Measurements from ENCODE around the gene GIMAP1. TPM values are rescaled to one million over a fixed set of nuclear protein-coding genes. Genes with fewer than 3 reads are reported as not detected.

GIMAP1 gene
- total RNA-seq, 2 experiments from 2014 or later = 3.6 to 4.7 TPM

- ChIA-PET POLR2A (interaction anchor here (0.6 to 2.8 kb wide), 8 partner anchors 9 to 287 kb away, joined by 3 to 22 read pairs (median 9); partner anchors contain the start of genes GIMAP1, GIMAP2, GIMAP4 and GIMAP6), CTCF (interaction anchor here (1.0 to 1.3 kb wide), 3 partner anchors 23 to 73 kb away, joined by 3 to 5 read pairs (median 5); partner anchors contain the start of gene GIMAP1)
Measured at GRCh38 chr7:150738591-150739001, 22.2 kb downstream of the GIMAP1 start.

GRCh38 chr7:150739033-150739432 lies 22.6 kb downstream of the GIMAP1 start:
- CTCF ChIA-PET = interaction anchor here (1.0 to 1.3 kb wide), 3 partner anchors 23 to 73 kb away, joined by 3 to 5 read pairs (median 5); partner anchors contain the start of gene GIMAP1
- POLR2A ChIA-PET = interaction anchor here (1.3 to 2.8 kb wide), 6 partner anchors 16 to 287 kb away, joined by 6 to 22 read pairs (median 10); partner anchors contain the start of genes GIMAP1, GIMAP2, GIMAP4 and GIMAP6

DNA sequence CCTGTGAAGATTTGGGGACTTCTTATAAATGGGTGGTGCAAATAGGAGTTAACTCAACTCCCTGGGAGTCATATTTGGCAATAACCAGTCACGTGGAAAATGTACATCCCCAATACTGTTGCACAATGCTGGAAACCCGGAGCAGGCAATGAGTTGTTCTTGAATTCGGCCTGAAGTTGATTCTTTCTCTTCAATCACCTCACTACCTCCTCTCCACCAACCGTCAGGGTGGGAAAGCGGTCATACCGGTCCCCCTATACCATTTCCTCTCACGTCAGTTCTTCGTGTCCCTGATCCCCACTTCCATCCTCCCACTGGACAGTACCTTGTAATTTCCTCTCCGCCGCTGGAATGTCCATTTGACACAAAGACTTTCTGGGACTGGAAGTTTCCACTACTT lies 23.6 kb downstream of the GIMAP1 start:
- ChIA-PET POLR2A (no interaction called here), CTCF (no interaction called here)

GRCh38 chr7:150742286-150742968 lies 26.0 kb downstream of the GIMAP1 start:
- ChIA-PET POLR2A (interaction anchor here (0.9 to 2.2 kb wide), 4 partner anchors 10 to 227 kb away, joined by 3 to 12 read pairs (median 6); no protein-coding TSS in a partner anchor), CTCF (interaction anchor here (0.8 to 1.9 kb wide), 3 partner anchors 9 to 294 kb away, joined by 3 to 6 read pairs (median 5); no protein-coding TSS in a partner anchor)

GRCh38 chr7:150744041-150744656 lies 27.7 kb downstream of the GIMAP1 start:
- CTCF ChIA-PET = interaction anchor here (0.7 to 1.2 kb wide), 3 partner anchors 19 to 26 kb away, joined by 3 to 4 read pairs (median 3); no protein-coding TSS in a partner anchor
- POLR2A ChIA-PET = interaction anchor here (1.0 kb wide), 1 partner anchor 11 kb away, joined by 3 read pairs; no protein-coding TSS in a partner anchor

GRCh38 chr7:150745086-150745485 lies 28.7 kb downstream of the GIMAP1 start:
- CTCF ChIA-PET = no interaction called here
- POLR2A ChIA-PET = interaction anchor here (0.5 kb wide), 1 partner anchor 10 kb away, joined by 5 read pairs; no protein-coding TSS in a partner anchor

DNA sequence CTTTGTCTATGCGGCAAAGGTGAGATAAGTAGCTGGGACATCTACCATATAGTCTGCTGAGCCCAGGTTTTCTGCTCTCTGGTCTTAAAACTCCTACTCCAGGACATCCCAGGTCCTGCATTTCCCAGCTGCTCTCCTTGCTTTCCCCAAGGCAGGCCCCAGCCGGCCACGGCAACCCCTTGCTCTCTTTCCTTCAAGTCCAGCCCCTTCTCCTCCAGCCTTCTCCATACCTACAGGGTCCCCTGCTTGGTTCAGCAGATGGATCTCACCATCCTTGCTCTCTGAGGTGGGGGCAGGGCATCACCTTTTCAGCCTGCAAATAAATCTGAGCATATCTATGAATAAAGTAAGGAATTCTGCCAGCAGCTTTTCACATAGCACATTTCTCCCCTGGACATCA lies 29.5 kb downstream of the GIMAP1 start:
- CTCF ChIA-PET = no interaction called here

DNA sequence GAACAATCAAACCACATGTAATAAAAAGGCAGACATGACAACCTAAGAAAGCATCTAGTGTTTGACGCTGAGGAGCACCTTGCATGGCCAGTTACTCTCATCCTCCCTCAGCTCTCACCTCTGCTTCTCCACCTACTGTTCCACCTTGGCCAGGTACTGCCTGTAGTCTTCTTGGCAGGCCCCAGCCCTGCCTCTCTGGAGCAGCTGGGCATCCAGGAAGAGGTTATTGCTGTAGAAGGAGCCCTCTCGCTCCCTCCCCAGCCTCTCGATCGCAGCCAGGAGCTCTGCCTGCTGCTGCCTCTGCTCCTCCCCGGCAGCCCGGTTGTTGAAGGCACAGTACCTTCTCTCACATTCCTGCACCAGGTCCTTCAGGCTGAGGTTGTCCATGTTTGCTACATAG lies 30.5 kb downstream of the GIMAP1 start:
- ChIA-PET POLR2A (interaction anchor here (0.6 to 1.4 kb wide), 4 partner anchors 8 to 24 kb away, joined by 3 to 6 read pairs (median 3); partner anchors contain the start of gene GIMAP5), CTCF (no interaction called here)

More for the DNA sequence above, 29.5 kb downstream of the GIMAP1 start:
- POLR2A ChIA-PET = interaction anchor here (0.6 kb wide), 1 partner anchor 531 kb away, joined by 6 read pairs; no protein-coding TSS in a partner anchor

DNA sequence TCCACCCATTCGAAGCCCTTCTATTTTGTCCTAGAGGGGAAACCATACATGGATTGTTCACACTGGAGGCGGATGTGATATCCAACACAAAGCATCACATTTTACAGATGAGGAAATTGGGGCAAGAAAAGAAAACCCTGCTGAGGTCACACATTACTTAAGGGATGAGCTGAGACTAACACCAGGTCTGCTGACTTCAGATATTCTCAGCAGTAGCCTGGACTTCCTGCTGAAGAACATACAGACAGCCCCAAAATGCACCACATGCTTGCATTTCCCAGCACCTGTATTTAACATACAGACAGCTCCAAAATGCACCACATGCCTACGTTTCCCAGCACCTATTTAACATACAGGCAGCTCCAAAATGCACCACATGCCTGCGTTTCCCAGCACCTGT lies 32.0 kb downstream of the GIMAP1 start:
- ChIA-PET POLR2A (interaction anchor here (1.4 kb wide), 1 partner anchor 26 kb away, joined by 3 read pairs; no protein-coding TSS in a partner anchor), CTCF (interaction anchor here (1.0 to 1.4 kb wide), 3 partner anchors 161 to 299 kb away, joined by 3 read pairs; partner anchors contain the start of gene GIMAP7)

- CTCF ChIA-PET = interaction anchor here (0.7 kb wide), 1 partner anchor 114 kb away, joined by 3 read pairs; no protein-coding TSS in a partner anchor
- POLR2A ChIA-PET = no interaction called here
Measured at GRCh38 chr7:150751702-150752101, 35.3 kb downstream of the GIMAP1 start.

GRCh38 chr7:150753239-150753638 lies 36.8 kb downstream of the GIMAP1 start:
- CTCF ChIA-PET = no interaction called here
- POLR2A ChIA-PET = no interaction called here

DNA sequence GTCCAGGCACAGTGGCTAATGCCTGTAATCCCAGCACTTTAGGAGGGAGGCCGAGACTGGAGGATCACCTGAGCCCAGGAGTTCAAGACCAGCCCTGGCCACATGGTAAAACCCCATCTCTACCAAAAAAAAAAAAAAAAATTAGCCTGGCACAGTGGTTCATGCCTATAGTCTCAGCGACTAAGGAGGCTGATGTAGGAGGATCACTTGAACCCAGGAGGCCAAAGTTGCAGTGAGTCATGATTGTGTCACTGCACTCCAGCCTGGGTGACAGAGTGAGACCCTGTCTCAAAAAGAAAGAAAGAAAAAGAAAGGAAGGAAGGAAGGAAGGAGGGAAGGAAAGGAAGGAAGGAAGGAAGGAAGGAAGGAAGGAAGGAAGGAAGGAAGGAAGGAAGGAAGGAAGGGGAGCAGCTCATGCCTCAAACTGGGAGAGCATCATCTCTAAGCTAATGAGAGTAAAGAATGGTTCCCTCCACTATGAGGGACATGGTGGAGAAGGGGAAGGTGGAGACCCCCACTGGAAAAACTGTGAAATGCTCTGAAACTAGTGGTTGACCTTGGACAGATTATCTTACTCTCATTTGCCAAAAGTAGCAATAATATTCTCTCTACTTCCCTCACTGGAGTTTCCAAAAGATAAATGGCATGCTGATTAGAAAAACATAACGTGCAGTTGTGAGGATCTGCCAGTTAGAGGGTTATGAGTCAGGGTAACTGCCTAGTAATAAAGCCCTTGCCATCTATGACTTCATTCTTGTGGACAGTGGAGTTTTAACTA lies 37.6 kb downstream of the GIMAP1 start:
- ChIA-PET CTCF (no interaction called here), POLR2A (interaction anchor here (1.0 to 2.5 kb wide), 2 partner anchors 19 to 38 kb away, joined by 3 to 15 read pairs; partner anchors contain the start of gene GIMAP1)

- ChIA-PET CTCF (interaction anchor here (0.6 to 3.0 kb wide), 15 partner anchors 23 to 349 kb away, joined by 3 to 16 read pairs (median 4); partner anchors contain the start of genes GIMAP1 and GIMAP8), POLR2A (interaction anchor here (0.6 to 2.5 kb wide), 10 partner anchors 8 to 306 kb away, joined by 3 to 15 read pairs (median 4); partner anchors contain the start of genes GIMAP1 and GIMAP5)
Measured at GRCh38 chr7:150754951-150755350, 38.5 kb downstream of the GIMAP1 start.

DNA sequence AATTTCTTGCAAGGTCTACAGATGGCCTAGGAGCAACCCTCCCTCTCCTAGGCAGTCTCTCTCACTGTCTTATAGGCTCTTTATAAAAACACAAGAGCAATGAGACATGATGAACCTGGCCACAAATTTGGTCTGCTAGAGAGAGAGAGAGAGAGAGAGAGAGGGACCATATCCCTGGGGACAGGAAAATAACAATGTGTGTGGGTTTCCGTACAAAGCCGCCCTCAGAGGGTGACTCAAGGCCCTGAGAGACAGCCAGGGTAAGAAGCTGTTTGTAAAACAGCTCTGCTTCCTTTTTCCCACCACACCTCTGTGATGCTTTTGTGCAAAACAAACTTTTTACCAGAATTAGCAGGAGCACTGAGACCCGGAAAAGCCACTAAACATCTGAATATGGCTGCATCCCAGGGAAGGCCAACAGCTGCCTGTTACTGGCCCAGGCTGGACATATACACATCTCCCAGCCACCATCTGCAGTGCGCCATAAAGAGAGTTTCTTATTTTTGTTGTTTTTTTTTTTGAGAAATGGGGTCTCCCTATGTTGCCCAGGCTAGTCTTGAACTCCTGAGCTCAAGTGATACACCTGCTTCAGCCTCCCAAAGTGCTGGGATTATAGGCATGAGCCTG lies 39.2 kb downstream of the GIMAP1 start:
- POLR2A ChIA-PET = interaction anchor here (0.6 to 2.5 kb wide), 13 partner anchors 11 to 1398 kb away, joined by 3 to 15 read pairs (median 4); partner anchors contain the start of genes GIMAP1, GIMAP5 and GIMAP8
- CTCF ChIA-PET = interaction anchor here (0.6 to 3.0 kb wide), 16 partner anchors 23 to 350 kb away, joined by 3 to 16 read pairs (median 4); partner anchors contain the start of genes GIMAP1 and GIMAP8

- POLR2A ChIA-PET = interaction anchor here (0.6 to 2.5 kb wide), 10 partner anchors 12 to 1399 kb away, joined by 3 to 15 read pairs (median 4); partner anchors contain the start of genes GIMAP1, GIMAP5 and GIMAP8
- CTCF ChIA-PET = interaction anchor here (1.0 to 3.0 kb wide), 15 partner anchors 24 to 434 kb away, joined by 3 to 16 read pairs (median 4); partner anchors contain the start of genes GIMAP1 and GIMAP8
Measured at GRCh38 chr7:150756166-150756565, 39.8 kb downstream of the GIMAP1 start.

GRCh38 chr7:150756858-150757257 lies 40.4 kb downstream of the GIMAP1 start:
- ChIA-PET POLR2A (interaction anchor here (0.6 kb wide), 1 partner anchor 390 kb away, joined by 6 read pairs; no protein-coding TSS in a partner anchor), CTCF (interaction anchor here (1.3 to 3.0 kb wide), 3 partner anchors 188 to 435 kb away, joined by 3 to 16 read pairs (median 8); no protein-coding TSS in a partner anchor)

GRCh38 chr7:150759479-150759878 lies 43.1 kb downstream of the GIMAP1 start:
- POLR2A ChIA-PET = no interaction called here

DNA sequence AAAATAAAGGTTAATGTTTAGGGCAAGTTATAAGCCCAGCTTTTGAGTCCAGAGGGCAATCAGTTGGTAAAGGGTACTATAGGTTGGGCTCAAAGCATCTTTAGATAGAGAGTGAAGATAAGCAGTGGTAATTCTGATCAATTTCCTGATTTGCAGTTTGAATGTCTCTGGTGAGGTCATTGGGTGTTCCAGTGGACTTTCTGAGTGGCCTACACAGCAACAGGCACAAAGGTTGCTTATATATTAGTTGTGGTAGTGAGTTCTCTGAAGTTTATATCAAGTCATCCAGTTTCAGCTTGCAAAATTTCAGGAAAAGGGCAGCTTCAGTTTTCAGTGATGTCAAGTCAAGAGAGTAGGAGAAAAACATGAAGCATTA lies 49.9 kb downstream of the GIMAP1 start:
- CTCF ChIA-PET = interaction anchor here (1.3 kb wide), 1 partner anchor 333 kb away, joined by 3 read pairs; no protein-coding TSS in a partner anchor
- POLR2A ChIA-PET = no interaction called here

More at GRCh38 chr7:150759479-150759878, 43.1 kb downstream of the GIMAP1 start:
- CTCF ChIA-PET = no interaction called here
